Stimulated activated CD4-positive, alpha-beta T cell treated with anti-CD3 and anti-CD28 coated beads, TNF-alpha, amount 100 ng/mL, for 1 hour (primary cell): ENCODE results near the gene SEMA4D.

Experiments
- DNase-seq, 3 donors: peaks; one replicate each; pipeline ENCODE4 v3.0.0-alpha.2; 2020; ENCODE audit warnings: low read depth in 3 of 3, low spot score in 1 of 3

Gene SEMA4D

DNA sequence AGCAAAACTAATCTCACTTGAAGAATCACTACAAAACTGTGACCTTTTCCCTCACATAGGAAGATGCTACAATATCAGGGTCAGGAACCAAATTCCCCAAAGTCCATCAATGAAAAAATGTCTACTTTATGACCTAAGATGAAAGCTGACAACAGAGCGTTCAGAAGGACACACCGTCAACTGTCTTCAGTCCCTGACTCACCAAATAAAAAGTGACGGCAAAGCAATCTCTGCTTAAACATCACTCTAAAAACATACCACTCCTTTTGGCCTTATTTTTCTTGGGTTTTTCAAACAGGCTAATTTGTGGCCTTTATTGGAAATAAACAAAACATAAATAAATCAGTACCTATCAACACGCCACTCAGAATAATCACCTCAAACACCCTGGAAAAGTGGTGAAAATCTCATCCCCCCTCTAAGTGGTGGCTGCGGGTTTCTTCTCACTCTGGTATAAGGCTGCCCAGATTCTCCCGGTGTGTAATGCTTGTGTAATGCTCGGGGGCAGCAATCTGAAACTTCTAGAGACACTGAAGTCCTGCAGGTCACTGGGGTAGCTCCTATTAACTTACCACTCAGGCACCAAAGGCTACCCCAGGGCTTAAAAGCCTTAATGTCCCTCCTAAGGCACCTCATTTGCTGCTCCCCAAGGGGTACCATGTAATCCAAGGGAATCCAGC lies 29.5 kb downstream of the SEMA4D start:
- DNase-seq: no peak

DNA sequence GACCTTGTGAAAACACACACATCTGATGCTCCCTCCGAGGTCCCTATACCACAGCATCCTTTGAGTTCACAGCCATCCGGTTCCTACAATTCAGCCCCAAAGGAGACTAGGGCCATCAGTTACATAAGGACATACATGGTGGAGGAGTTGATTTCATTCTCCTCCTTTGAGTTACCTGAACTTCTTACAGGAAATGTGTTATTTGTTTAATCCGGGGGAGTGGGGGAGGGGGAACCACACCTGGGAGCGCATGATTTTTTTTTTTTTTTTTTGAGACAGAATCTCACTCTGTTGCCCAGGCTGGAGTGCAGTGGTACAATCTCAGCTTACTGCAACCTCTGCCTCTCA lies 30.7 kb downstream of the SEMA4D start:
- DNase-seq: no peak

DNA sequence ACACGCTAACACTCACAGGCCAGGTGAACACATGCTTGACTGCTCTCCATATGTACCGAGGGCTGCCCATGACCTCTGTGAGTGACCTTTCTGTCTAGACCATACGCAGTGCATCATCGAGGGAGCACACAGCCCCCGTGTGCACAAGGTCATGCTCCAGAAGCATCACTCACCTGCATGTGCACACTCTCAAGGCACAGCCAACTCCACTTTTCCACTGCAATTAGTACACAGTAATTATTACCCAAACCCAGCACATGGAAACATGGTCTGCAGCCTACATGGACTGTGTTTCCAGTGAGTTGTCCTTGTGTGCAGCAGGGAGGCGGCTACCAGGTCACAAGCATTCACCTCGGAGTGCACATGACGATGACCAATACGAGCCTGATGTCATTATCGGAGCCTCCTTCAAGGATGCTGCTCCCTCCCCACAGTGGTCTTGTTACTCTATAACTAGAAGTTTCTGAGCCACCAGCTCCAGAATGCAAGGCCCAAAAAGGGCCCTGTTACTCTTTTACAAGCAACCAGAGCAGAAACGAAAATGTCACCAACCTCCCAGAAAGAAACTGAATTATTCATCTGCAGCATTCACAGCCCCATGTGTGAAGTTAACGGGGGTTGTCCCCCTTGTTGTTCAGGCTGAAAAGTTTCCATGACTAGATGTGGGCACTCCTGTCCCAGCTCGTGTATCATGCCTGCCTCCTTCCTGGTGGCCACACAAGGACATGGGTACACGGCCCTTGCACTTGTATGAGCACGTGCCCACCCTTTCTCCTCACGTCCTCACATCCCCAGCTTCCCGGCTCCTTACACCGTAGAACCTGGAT lies 31.2 kb downstream of the SEMA4D start:
- DNase-seq: no peak

DNA sequence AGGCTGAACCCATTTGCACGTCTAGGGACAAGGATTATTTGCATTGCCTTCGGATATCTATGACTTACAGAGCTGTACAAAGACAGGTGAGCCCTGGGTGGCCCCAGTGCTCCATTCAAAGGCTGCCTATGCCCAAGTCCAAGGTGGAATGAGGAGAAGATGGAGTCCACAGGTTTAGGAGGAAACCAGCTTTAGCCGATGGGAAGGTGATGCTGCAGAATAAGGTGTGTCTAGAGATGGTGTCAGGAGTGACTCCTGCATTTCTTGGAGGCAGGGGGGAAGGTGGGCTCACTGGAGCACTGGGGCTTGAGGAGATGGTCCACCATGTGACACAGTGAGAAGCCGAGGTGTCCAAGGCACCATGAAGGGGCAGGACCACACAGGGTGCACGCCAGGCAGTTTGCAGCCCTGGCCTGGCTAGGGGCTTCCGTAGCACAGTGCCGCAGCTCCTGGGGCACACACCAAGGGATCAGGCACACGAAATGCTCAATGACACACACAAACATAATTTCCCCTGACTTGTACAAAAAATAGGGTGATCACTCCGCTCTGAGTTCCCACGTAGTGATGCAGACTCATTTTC lies 32.1 kb downstream of the SEMA4D start:
- DNase-seq: no peak

DNA sequence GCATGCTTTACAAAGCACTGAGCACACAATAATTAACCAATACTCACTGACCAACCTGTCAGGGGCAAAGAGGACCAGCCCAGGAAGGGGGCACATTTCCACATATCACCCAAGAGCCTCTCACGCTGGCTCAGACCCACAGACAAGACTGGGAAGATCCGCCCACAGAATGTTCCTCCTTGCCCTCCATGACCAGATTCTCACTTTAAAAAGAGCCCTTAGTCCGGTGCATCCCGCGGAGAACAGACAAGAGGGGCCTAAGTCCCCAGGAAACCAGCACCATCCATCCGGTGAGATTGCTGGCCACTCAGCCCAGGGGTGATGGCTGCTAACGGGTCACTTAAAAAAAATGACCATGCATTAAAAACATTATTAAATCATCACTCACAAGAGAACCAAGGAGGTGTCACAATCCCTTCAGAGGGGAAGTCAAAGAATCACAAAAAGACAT lies 32.9 kb downstream of the SEMA4D start:
- no peak for DNase-seq

DNA sequence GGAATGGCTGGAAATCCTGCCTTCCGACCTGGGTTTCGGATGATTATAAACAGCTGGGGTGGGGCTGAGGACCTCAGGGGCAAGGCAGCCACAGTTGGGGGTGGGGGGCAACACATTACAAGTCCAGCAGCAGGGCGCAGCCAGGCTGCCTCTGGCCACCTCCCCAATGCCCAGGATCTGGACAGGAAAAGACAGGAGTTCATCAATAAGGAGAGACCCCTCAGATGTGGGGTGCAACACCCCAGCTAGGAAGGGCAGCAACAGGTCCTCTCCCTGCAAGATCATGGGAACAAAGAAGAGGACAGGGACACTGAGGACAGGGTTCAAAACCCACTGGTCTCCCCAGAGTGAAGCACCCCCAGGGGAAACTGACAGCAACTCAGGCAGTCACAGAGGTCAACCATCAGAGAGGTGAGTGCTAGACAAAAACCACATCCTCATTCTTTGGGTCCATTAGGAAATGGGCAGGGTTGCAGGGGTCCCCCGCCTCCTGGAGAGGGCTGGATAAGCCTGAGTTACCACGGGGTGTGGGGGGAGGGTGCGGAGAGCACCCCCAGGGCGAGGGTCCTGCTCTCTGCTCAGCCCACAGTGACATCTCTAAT lies 33.5 kb downstream of the SEMA4D start:
- DNase-seq: no peak

DNA sequence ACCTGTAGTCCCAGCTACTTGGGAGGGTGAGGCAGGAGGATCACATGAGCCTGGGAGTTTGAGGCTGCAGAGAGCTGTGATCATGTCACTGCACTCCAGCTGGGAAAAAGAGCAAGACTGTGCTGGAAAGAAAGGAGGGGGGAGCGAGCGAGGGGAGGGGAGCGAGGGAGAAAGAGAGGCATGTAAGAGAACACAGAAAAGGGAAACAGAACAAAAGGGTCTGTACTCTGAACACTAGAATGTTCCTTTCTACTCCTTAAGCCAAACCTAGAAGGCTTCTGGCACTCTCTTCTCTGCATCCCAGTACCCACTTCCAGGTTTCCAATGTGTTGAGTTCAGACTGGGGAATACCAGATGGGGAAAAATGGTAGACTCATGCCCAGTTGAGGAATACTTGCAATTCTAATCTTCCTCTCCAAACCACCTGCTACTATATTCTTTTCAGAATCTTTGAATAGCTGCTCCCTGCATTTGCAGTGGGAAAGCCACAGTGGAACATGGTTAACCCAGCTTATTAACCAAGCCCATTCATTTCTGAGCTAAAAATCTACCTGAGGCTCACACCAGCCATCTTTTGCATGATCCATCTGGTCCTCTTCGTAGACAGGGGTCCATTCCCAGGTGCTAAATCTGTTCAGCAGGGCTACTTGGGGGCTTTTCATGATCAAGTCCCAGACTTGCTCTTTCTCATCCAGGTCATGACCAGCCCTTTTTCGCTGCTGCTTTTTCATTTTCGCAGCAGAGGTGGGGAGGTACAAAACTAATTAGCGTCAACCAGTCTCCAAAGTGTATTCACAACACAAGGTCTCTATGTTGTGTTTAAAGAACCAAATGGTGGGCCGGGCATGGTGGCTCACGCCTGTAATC lies 34.9 kb downstream of the SEMA4D start:
- DNase-seq: no peak

DNA sequence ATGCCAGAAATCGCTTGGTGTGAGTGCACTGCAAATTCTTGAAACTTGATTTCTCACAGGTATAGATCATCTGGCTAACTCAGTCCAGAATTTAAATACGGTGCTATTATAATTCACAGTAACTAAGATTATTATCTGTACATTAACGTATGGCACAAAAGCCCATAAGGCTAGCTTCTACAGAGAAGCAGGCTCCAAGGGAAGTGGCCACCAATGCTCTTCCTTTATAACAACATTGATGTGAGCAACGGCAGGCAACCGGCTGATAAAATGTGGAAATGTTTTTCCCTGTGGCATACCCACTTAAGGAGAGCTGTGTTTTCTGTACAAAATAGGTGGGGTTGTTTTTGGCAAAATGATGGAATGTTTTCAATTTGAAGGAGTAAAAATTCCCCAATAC lies 35.7 kb downstream of the SEMA4D start:
- no peak for DNase-seq

DNA sequence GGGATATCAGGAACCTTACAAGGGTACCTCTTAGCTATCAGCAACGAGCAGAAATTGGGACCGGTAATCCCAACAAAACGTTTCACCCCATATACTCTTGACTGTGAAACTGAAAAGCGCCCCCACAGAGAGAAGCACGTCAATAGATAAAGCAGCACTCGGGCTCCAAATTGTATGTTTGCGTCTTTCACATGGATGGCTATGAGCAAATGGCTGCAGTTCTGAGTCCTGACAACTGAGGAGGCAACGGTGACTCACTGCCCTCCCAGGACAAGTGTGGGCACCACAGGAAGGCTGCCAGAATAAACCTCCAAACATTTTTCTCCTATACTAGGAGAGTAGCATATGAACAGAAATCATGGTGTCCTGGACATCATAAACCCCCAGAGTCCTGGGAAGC lies 36.6 kb downstream of the SEMA4D start:
- no peak for DNase-seq

DNA sequence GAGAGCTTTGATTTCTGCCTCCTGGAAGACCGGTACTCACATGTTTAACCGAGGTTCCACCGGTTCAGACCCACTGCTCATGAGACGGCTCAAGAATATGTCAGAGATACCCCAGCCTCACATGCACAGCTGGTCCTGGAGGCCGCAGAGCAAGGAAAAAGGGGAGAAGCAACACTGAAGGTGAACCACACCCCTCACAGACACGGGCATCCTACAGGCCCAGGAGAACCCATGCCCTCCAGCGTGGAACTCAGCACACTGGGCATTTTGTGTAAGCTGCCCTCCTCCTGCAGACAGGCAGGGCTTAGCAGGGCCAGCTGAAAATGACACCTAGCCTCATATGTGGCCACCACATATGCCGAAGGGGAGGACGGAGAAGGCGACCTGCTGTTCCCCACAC lies 37.4 kb downstream of the SEMA4D start:
- no peak for DNase-seq

DNA sequence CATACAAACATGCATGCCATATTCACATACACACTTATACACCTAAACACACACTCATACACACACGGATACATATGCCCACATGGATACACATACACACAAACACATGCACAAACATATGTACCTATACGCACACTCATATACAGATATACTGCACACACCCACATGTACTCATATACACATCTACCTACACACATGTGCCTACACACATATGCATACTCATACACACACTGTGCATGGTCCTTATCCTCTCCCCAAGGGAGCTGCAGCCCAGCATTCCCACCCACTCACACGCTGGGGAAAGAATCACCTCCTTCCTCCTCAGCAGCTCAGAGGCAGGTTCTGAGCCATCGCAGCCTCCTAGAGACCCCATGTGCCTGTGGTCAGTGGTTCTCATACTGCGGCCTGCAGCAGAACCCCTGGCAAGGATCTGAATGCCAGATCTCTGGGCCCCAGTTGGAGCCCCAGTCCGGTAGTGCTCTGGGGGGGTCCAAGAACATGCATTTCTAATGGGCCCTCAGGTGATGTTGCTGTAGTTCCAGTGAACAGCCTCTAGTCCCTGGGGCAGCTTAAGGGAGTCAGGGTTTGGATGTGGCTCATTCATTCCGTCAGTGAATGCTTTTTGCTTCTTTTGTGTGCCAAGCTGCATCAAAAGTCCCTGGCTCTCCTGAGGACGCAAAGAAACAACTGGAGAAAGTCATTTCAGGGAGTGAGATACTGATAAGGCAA lies 39.0 kb downstream of the SEMA4D start:
- DNase-seq: no peak

DNA sequence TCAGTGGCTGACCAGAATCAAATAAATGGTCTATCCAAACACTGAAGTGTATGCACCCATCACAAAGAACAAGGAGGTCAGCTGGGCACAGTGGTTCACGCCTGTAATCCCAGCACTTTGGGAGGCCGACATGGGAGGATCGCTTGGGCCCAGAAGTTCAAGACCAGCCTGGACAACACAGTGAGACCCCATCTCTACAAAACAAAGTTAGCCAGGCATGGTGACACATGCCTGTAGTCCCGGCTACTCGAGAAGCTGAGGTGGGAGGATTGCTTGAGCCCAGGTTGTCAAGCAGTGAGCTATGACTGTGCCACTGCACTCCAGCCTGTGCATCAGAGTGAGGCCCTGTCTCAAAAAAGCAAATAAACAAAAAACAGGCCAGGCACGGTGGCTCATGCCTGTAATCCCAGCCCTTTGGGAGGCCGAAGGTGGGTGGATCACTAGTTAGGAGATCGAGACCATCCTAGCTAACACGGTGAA lies 40.5 kb downstream of the SEMA4D start:
- no peak for DNase-seq

DNA sequence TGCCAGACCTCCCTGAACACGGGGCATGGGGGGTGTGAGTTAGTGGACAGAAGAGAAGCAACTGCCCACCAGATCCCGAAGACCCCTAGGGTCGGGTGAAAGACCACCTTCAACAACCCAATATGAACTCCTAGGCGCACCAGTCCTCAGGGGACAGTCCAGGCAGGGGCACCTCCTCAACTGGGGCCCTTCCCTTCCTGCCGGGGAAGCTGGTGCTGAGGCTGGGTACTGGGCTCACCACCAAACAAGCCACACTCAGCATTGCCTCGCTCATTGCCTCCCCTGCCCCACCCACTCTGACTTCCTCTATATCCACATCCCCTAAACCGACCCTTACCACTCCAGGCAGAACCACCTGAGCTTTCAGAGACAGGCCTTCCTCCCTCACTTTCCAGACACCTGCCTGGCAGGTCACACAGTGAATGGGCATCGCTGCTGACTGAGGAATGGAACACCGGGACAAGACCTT lies 42.5 kb downstream of the SEMA4D start:
- DNase-seq: no peak

DNA sequence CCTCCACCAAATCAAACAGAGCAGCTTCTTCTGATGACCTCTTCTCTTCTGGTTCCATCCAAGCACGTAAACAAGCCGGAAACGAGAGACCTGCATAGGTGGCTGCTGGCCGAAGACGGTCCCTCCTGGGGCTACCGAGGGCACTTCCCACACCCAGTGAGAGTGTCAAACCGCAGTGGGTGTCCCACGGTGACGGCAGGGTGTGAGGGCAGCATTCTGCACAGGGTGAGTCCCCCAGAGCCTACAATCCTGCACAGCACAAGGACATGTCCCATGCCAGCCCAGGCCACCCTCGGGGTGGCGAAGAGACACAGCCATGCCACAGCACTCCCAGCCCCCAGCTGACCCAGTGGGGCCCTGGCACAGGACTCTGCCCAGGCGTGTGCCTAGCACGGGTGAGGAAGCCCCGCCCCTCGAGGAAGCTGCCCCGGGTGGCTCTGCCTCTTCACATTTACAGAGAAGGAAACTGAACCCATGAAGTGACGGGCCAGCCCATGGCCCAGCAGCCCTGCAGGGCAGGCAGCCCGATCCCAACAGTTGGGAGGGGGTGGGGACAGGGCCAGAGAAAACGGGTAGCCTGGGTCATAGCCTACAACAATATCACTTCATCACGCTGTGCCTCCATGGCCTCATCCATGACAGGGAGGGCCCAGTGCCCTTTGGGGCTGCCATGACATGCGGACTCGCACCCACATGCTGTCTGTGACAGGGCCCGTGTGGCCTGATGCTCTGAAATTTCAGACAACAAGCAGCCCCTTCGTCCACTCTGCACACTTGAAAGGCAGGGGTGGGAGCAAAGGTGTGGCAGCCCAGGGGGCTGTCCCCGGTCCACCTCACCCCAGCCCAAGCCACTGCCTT lies 43.2 kb downstream of the SEMA4D start:
- DNase-seq: no peak

DNA sequence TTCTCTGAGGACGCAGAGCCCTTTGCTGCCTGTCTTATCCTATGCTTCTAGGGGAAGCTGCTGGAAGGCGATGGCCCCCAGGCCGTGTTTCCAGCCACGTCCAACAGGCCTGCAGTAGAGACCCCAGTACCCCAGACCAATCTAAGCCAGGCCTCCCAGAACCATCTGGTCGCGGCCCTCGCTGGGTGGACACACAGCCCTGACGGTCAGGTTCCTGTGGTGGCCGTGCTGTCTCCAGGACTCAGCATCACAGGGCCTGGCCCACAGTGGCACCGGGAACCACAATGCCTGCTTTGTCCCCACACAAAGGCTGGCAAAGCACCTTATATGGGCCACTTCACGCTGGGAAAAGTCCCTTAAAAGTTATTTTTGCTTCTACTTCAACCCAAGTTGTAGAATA lies 44.5 kb downstream of the SEMA4D start:
- no peak for DNase-seq

DNA sequence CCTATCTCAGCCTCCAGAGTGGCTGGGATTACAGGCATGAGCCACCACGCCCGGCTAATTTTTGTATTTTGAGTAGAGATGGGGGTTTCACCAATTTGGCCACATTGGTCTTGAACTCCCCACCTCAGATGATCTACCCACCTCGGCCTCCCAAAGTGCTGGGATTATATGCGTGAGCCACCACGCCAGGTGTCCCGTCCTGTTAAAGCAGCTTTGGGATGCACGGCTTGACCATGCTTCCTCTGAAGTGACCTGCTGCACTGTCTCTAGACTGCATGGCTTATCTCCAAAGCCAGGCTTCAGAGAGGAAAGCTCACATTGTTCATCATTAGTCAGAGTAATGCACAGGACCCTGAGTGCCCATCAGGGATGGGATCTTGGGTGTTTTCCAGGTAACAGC lies 45.4 kb downstream of the SEMA4D start:
- no peak for DNase-seq

DNA sequence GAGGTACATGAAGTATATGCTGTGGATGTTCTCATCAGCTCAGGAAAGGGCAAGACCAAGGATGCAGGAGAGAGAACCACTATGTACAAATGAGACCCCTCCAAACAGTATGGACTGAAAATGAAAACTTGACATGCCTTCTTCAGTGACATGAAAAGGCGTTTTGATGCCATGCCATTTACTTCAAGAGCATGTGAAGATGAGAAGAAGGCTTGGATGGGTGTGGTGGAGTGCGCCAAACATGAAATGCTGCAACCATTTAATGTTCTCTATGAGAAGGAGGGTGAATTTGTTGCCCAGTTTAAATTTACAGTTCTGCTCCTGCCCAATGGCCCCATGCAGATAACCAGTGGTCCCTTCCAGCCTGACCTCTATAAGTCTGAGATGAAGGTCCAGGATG lies 47.7 kb downstream of the SEMA4D start:
- DNase-seq: no peak

DNA sequence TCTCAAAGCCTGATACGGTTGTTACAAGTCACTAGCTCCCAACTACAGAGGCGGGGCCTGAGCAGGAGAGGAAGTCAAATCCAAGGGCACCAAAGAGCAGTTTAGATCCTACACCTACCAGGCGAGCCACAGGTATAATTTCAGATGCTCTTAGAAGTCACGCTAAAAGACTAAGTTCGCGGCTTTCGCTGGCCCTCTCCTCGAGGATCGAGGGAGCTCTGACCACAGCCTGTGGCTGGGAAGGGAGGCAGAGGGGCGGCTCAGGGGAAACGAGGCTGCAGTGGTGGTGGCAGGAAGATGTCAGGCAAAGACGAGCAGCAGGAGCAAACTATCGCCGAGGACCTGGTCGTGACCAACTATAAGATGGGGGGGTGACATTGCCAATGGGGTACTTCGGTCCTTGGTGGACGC lies 48.6 kb downstream of the SEMA4D start:
- no peak for DNase-seq

DNA sequence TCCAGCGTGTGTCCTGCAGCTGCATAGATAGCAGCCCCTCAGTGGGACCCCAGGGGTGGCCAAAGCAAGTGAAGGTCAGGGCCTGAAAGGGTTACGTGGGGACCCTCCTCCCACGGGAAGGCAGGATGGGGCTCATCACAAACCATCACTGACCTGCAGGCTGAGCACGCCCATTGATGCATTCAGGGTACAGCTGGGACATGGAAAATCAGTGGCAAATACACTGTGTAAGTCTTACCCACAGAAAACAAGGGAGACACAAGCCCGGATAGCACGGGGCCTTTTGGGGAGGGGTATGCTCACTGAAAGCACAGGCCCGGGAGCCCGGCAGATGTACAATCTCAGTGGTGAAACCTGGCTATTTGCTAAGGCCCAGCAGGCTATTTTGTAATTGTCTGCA lies 49.1 kb downstream of the SEMA4D start:
- no peak for DNase-seq
